Measurements from ENCODE around the gene PTTG1IP. TPM values are rescaled to one million over a fixed set of nuclear protein-coding genes. Genes with fewer than 3 reads are reported as not detected.

PTTG1IP gene
- polyA plus RNA-seq, 1 donor (not counting 4 experiments of a cell fraction or from before 2014, with no cell fraction given): 132 TPM

DNA sequence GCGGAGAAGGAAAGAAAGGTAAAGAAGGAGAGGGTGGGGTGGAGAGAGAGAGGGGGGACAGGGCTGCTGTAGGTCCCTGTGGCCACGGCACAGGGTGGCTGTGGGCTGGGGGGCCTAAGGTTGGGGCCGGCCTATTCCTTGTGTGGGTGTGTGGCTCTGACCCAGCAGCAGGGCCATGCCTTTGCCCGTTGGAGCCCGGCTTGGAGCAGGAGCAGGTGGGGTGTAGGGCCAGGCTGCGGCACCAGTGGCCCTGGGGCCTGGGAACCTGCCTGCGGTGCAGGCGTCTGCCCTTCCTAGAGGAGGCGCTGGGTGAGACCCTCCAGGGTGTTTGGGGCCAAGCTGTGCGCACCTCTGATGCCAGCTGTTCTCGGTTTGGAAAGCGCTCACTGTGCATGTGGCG, 36.0 kb downstream of the PTTG1IP start:
- Histone ChIP-seq H3K27ac (ENCODE audit: control insufficient read depth, insufficient read depth, low read length) (no peak overlapping the region), H3K4me3 (ENCODE audit: control insufficient read depth in 2 of 3, extremely low read depth in 1 of 3, insufficient read depth in 2 of 3, low read depth in 1 of 3, low read length in 3 of 3) (no peak overlapping the region), H3K9me1 (ENCODE audit: control insufficient read depth, extremely low read depth, insufficient read depth, low read length) (no peaks in the 10 kb centered on the region), H4K20me1 (ENCODE audit: control insufficient read depth, extremely low read depth, insufficient read depth, low read length) (no peaks in the 10 kb centered on the region), H3K9me3 (ENCODE audit: control insufficient read depth, low read depth, low read length) (no peaks in the 10 kb centered on the region), H3K36me3 (ENCODE audit: control insufficient read depth in 2 of 2, extremely low read depth in 1 of 2, insufficient read depth in 2 of 2, low read length in 2 of 2) (no peaks in the 10 kb centered on the region), H3K4me2 (ENCODE audit: control insufficient read depth, extremely low read depth, insufficient read depth, low read depth, low read length) (no peak overlapping the region), H3K4me1 (ENCODE audit: control insufficient read depth, extremely low read depth, insufficient read depth, low read length) (peaks cover 7% of the 10 kb centered on the region), H3K79me2 (ENCODE audit: control insufficient read depth, insufficient read depth, low read length) (no peaks in the 10 kb centered on the region), H2AFZ (ENCODE audit: control insufficient read depth, low read length) (no peak overlapping the region), H3K9ac (ENCODE audit: control insufficient read depth, extremely low read depth, insufficient read depth, low read length) (no peak overlapping the region), H3K27me3 (ENCODE audit: control insufficient read depth, extremely low read depth, insufficient read depth, low read length) (peaks cover 2% of the 10 kb centered on the region)
- dilution Hi-C loops (cut with MboI; ENCODE audit: extremely low pct_ligation_motif_present, low sequenced_read_pairs): no loop called here
- DNase-seq (ENCODE audit: low read depth, low spot score) (no peak), FAIRE-seq (no peak)
- TF ChIP-seq, protein P1, sequence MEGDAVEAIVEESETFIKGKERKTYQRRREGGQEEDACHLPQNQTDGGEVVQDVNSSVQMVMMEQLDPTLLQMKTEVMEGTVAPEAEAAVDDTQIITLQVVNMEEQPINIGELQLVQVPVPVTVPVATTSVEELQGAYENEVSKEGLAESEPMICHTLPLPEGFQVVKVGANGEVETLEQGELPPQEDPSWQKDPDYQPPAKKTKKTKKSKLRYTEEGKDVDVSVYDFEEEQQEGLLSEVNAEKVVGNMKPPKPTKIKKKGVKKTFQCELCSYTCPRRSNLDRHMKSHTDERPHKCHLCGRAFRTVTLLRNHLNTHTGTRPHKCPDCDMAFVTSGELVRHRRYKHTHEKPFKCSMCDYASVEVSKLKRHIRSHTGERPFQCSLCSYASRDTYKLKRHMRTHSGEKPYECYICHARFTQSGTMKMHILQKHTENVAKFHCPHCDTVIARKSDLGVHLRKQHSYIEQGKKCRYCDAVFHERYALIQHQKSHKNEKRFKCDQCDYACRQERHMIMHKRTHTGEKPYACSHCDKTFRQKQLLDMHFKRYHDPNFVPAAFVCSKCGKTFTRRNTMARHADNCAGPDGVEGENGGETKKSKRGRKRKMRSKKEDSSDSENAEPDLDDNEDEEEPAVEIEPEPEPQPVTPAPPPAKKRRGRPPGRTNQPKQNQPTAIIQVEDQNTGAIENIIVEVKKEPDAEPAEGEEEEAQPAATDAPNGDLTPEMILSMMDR (optimal IDR thresholded peaks at IDR 0.05 in 1 of 3, IDR thresholded peaks at IDR 0.05 in 1 of 3, conservative IDR thresholded peaks at IDR 0.05 in 1 of 3; ENCODE audit: extremely low read depth in 1 of 3, insufficient read depth in 2 of 3, low read length in 3 of 3): no peak
- no peak for TF ChIP-seq EZH2 (IDR thresholded peaks at IDR 0.05; ENCODE audit: low read length)

DNA sequence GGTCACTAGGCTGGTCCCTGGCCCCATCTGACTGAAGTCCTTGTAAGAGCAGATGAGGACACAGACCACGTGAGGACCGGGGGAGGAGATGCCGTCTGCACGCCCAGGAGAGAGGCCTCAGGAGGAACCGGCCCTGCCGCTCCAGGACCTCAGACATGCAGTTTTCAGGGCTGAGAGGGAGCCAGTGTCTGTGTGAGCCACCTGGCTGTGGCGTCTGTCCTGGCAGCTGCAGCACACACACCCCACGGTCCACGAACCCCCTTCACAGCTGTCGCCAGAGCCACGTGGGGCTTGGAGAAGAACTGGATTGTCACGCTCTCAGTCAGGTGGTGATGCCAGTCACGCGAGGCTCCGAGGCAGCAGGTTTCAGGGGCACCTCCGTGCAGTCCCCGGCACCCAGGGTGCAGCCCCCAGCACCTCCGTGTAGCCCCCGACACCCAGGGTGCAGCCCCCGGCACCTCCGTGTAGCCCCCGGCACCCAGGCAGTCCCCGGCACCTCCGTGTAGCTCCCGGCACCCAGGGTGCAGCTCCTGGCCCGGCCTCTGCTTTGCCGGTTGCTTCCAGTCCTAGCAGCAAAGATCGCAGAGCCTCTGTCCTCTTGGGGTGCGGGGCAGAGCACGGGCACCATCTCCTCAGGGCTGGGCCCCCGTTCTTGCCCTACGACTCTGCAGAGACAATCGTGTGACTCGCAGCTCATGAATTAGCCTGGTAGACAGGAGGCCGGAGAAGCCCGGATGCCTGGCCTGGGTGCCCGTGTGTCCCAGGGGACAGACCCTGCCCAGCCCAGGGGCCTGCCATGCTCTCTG, 36.6 kb downstream of the PTTG1IP start:
- TF ChIP-seq, protein P1 (optimal IDR thresholded peaks at IDR 0.05 in 1 of 3, IDR thresholded peaks at IDR 0.05 in 1 of 3, conservative IDR thresholded peaks at IDR 0.05 in 1 of 3; ENCODE audit: extremely low read depth in 1 of 3, insufficient read depth in 2 of 3, low read length in 3 of 3): peak in 2 of 3 experiments; percentile 3 to 5
- TF ChIP-seq EZH2 (IDR thresholded peaks at IDR 0.05; ENCODE audit: low read length): no peak
- H3K27ac ChIP-seq (ENCODE audit: control insufficient read depth, insufficient read depth, low read length): no peak overlapping the region
- no peaks in the 10 kb centered on the region for H3K36me3 ChIP-seq (ENCODE audit: control insufficient read depth in 2 of 2, extremely low read depth in 1 of 2, insufficient read depth in 2 of 2, low read length in 2 of 2)
- H3K79me2 ChIP-seq (ENCODE audit: control insufficient read depth, insufficient read depth, low read length): no peaks in the 10 kb centered on the region
- no peaks in the 10 kb centered on the region for H3K9me1 ChIP-seq (ENCODE audit: control insufficient read depth, extremely low read depth, insufficient read depth, low read length)
- peak overlapping the region; percentile 65 for H2AFZ ChIP-seq (ENCODE audit: control insufficient read depth, low read length)
- no peaks in the 10 kb centered on the region for H3K9me3 ChIP-seq (ENCODE audit: control insufficient read depth, low read depth, low read length)
- H3K27me3 ChIP-seq (ENCODE audit: control insufficient read depth, extremely low read depth, insufficient read depth, low read length): no peaks in the 10 kb centered on the region
- no peak overlapping the region for H3K9ac ChIP-seq (ENCODE audit: control insufficient read depth, extremely low read depth, insufficient read depth, low read length)
- no peak for DNase-seq (ENCODE audit: low read depth, low spot score)
- peaks cover 7% of the 10 kb centered on the region for H3K4me1 ChIP-seq (ENCODE audit: control insufficient read depth, extremely low read depth, insufficient read depth, low read length)
- H3K4me2 ChIP-seq (ENCODE audit: control insufficient read depth, extremely low read depth, insufficient read depth, low read depth, low read length): peak overlapping the region; percentile 45
- FAIRE-seq: peak; percentile 44
- no peak overlapping the region for H3K4me3 ChIP-seq (ENCODE audit: control insufficient read depth in 2 of 3, extremely low read depth in 1 of 3, insufficient read depth in 2 of 3, low read depth in 1 of 3, low read length in 3 of 3)
- dilution Hi-C loops (cut with MboI; ENCODE audit: extremely low pct_ligation_motif_present, low sequenced_read_pairs): no loop called here
- H4K20me1 ChIP-seq (ENCODE audit: control insufficient read depth, extremely low read depth, insufficient read depth, low read length): no peaks in the 10 kb centered on the region
